HG02970 (cell line): ENCODE results near the gene HDAC10.
"Not testable (repeated sequence)": the region's sequence is repeated elsewhere in the genome, so short reads cannot be mapped to it uniquely, and the experiment has no call there.

Source experiments
- ATAC-seq: cut with Tn5 transposase; IDR thresholded peaks from one replicate; pipeline ENCODE4 v1.9.1; 2021; ENCODE audit warnings: mild to moderate bottlenecking, moderate library complexity, moderate number of reproducible peaks; ENCODE audit not compliant: unreplicated experiment, low FRiP score

The HDAC10 gene

DNA sequence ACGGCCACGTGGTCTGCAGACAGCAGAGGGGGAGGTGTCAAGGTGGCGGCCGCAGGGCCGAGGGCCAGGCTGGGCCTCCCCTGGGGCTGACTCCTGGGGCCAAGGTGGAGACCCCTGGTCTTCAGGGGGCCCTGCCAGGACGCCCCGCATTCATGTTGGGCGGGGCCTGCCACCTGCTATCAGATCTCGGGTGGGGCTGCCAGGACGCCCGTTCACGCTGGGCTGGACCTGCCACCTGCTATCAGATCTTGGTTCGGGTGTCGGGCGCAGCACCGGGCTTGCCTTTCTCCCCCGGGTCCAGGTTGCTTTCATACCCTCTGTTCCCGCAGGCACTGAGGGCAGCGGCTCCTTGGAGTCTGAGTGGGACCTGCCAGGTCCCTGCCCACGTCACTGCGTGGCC lies 35.2 kb upstream of the HDAC10 start:
- no peak for ATAC-seq

DNA sequence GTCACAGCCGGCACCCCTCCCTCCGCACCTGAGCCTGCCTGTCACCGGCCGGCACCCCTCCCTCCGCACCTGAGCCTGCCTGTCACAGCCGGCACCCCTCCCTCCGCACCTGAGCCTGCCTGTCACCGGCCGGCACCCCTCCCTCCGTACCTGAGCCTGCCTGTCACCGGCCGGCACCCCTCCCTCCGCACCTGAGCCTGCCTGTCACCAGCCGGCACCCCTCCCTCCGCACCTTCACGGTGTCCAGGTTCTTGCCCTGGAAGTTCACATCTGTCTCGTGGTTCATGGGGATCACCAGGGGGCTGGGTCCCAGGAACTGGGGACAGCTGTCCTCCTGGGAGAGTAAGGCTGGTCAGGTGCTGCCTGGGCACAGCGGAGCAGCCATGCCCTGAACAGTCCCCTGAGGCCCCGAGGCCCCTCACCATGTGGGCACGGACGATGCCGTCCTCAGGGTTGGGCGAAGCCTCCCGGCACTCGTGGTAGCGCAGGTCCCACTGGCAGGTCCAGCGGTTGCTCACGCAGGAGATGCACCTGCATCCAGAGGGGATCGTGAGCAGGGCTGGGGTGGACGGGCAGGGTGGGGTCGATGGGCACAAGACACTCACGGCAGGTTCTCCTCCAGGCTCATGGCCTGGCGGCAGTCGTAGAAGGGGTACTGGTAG lies 34.6 kb upstream of the HDAC10 start:
- ATAC-seq = no peak

DNA sequence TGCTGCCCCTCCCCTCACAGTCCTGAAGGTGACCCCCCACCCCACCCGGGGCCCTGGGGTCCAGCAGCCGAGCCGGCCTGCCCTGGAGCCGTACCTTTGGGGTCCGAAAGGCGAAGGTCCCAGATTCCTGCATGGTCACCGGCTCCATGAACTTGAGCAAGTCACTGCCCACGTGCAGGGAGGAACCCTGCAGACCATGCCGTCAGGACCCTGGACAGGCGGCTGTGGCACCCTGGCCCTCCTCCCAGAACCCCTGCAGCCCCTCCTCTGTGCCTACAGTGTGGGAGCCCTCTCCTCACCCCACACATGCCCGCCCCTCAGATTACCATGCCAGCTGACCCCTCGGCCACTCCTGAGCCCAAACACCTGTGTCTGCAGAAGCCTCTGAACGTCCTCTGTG lies 33.4 kb upstream of the HDAC10 start:
- no peak for ATAC-seq

DNA sequence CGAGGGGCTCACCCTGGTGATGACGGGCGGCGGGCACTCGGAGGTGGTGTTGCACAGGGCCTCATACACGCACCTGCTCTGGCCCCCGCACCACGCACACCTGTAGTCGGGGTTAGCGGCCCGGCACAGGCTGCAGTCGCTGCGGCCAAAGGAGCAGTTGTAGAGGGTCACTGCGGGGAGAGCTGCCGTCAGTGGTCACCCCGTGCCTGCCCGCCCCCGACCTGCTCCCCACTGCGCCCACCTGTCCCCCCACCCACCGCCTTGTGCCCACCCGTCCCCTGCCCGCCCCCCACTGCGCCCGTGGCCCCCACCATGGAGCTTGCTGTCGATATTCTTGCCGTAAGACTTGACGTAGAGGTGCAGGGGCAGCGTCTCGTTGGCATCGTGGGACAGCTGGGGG lies 32.8 kb upstream of the HDAC10 start:
- no peak for ATAC-seq

DNA sequence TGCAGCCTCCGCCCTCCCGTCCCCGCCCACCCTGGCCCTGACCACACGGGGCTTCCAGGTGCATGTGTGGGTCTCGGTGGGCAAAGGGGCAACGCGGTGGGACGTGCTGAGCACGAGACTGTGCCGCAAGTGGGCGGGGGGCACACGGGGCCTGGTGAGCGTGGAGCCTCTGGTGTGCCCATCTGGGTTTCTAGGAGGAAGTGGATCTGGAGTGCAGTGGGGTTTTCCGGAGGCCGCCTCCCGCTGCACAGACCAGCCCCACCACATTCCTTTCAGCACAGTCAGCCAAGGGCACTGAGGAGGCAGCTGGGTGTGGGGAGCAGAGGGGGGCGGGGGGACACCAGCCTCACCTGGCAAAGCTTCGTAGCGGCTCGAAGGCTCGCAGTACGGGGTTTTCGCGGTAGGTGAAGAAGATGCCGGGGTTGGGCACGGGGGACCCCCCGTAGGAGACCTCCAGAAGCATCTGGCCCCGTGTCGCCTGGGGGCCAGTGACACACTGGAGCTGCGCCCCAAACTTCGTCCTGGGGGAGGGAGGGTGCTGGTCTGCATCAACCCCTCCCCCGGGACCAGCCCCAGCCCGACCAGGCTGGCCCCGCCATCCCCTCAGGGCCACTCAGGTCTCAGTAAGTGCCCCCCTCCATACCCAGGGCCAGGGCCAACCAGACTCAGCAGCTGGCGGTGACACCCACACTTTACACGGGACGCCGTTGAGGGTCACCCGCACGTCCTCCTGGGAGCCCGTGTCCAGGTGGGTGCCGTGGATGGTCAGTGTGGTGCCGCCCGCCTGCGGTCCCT lies 31.5 kb upstream of the HDAC10 start:
- no peak for ATAC-seq

DNA sequence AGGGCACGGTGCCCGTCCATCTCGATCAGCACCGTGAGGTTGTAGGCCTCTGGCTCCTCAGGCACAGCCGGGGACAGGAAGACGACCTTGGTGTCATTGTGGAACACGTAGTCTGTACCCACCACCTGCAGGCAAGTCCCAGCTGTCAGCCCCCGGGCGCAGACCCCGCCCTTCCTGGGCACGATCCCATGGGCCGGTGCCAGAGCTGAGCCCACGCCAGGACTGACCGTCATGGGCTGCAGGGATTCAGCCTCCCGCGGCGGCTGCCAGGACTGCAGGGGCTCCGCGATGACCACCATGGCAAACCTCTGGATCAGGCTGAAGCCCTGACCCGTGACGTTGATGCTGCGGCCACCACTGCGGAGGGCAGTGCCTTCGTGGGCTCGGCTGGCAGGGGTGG lies 30.9 kb upstream of the HDAC10 start:
- ATAC-seq = no peak

DNA sequence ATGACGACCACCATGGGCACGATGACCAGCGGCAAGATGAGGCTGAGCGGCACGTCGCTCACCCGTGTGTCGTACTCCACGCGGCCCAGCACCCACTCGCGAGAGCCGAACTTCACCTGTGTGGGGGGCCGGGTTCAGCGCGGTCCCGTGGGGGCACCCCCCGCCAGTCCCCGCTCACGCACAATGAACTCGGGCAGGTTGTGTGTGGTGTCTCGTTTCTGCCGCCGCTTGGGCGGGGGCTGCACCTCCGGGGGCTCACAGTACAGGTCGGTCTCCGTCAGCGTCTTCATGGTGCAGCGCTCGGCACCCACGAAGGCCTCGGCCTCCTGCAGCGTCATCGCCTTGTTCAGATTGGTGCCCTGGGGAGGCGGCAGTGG lies 30.3 kb upstream of the HDAC10 start:
- no peak for ATAC-seq

DNA sequence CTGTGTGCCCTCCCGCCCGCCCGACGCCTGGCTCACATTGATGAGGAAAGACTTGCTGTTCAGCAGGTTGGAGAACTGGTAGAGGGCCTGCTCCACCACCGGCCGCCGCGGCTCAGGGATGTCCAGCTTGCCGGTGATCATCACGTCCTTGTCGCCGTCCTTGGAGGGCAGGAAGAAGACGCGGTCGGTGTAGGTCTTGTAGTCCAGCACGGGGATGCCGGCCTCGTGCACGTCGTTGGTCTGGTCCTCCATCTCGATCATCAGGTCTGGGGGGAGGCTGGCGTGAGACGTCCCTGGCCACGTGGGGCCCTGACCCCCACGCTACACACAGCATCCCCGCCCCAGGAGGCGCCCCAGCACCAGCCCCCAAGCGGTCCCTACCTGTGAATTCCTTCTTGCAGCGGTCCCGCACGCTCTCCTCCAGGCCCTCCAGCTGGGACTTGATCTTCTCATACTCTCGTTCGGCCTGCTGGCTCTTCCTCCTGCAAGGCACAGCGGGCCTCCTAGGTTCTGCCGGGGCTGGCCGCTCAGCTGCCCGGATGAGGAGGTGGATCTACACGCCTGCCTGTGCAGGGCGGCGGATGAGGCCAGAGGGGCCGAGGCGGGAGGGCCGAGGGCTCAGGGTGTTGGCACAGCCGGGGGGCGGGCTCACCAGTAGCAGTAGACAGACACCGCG lies 29.8 kb upstream of the HDAC10 start:
- ATAC-seq = no peak

DNA sequence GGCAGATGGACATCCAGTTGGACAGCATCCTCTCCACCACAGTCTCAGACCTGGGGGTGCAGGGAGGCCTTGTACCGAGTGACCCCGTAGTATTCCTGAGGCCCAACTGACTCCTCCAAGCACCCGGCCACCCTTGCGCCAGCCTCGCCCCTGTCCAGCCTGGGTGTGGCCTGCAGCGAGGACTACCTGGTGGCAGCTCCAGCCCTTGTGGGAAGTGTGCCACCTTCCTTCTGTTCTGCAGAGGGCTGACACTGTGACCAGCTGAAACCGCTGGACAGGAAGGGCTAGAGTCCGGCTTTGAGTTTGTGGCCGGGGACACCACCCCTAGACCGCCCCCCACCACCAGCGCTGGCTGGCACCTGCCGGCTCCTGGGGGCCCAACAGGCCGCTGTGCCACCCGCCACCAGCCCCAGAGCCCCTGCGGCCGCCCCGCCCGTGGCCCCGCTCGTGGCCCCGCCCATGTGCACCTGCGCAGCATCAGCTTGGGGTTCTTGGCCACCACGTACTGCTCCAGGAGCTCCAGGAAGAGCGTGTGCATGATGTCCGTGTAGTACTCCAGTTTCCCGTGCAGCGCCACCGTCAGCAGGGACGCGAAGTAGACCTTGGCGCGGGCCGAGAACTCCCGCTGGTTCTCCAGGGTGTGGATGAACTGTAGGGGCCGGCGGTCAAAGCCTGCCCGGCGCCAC lies 29.1 kb upstream of the HDAC10 start:
- no peak for ATAC-seq

DNA sequence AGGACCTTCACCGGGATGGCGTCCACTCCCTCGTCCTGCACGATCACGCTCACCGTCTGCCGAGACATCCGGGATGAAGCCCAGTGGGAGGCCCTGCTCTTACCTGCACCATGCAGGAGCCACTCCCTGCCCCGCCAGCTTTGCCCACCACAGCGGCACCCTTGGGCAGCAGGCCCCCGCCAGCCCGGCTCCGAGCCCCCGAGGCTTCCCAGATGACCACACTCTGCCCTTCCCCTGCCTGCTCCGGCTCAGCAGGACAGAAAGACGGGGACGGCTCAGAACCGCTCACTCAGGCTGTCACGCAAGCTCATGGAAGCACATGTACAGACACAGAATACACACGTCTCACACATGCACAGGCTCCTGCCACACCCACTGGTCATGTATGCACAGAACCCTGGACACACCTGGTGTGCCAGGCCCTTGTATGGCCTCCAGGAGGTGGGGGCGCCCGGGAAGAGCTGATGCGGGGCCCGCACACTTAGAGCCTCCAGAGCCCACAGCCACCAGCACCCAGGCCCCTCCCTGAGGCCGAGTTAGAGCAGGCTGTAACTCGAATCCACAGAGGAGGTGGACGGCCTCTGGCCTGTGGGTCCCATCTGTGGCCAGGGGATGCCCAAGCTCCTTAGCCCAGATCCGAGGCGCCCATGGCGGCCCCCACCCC lies 28.0 kb upstream of the HDAC10 start:
- ATAC-seq = no peak

DNA sequence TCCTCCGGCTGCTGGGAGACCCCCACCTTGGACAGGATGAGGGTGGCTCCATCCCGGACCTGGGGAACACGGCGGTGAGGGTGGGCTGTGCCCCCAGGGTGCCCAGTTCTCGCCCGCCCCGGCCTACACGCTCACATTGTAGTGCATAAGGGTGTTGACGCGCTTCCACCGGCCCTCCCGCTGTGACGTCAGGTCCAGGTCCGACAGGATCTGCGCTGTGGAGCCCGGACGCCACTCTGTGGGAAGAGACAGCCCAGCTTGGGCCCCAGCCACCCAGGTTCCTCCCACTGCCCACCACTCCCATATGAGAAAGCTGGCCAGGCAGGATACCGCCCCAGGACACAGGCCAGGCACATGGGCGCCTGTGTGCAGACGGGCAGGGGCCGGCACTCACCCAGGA lies 27.4 kb upstream of the HDAC10 start:
- ATAC-seq = no peak

DNA sequence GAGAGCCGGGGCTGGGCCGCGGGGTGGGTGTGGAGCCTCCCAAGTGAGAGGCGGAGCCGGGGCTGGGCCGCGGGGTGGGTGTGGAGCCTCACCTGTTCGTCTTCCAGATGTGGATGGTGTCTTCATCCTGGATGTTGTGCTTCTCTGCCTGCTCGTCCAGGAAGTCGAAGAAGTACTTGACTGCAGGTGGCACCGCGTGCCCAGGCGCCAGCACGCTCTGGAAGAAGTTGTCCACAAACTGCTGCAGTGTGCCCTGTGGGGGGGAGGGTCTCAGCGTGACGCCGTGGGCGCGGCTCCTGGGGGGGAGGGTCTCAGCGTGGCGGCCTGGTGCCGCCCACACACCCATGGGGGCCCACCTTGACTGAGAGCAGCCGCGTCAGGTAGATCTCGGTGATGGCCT lies 26.7 kb upstream of the HDAC10 start:
- no peak for ATAC-seq

DNA sequence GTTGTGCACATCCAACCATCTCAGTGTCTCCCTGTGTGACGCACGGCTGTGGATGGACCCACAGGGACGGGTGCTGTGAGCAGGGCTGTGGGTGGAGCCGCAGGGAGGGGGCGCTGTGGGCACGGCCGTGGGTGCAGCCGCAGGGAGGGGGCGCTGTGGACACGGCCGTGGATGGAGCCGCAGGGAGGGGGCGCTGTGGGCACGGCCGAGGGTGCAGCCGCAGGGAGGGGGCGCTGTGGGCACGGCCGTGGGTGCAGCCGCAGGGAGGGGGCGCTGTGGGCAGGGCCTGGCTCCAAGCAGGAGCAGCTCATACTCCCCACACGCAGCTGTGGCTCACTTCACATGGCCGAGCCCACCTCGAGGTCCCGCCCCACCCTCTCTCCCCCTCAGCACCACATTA lies 25.1 kb upstream of the HDAC10 start:
- no peak for ATAC-seq

DNA sequence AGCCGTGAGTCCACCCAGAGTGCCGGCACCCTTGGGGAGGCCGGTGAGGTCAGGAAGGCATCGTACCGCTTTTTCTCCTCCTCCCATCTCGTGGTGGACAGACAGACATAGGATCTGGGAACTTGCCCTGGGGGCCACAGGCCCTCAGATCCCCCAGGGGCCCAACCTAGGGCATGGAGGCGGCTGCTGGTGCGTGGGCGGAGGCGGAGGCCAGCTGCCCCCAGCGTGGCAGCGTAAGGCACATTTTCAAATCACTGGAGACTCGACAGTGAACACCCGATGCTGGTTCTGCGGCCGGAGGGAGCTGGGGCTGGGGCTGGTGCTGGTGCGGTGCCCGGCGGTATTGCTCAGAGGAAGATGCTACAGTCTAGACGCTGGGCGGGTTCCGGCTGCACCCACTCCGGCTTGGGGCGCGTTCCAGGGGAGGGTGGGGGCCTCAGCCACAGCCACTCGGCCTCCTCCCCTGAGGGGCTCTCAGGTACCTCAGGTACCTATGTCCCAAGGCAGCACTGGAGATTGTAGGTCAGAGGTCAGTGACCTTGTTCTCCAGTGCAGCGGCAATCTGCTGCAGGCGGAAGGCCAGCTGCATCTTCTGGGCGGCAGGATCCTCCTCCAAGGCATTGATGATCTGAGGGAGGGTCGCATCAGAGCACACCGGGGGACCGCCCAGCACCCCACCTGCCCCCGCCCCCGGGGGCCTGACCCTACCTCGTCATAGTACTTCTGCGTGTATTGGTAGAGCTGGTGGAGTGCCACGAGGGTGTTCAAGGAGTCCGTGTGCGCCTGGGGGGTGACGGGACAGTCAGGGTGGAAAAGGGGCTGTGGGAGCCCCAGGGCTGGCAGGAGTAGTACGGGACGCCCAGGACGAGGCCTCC lies 24.4 kb upstream of the HDAC10 start:
- ATAC-seq = no peak

DNA sequence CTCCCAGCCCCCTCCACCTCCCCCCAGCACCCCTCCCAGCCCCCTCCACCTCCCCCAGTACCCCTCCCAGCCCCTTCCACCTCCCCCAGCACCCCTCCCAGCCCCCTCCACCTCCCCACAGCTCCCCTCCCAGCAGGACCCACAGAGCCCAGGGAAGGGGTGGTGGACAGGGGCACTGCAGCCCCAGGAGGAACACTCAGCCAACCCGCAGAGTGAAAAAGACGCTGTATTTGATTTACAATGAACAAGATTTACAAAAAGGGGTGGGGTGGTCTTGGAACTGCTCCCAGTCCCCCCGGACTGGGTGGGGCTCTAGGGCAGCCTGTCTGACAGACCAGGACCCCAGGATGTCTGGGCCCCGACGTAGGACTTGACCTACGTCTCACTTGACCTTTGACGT lies 23.7 kb upstream of the HDAC10 start:
- no peak for ATAC-seq

DNA sequence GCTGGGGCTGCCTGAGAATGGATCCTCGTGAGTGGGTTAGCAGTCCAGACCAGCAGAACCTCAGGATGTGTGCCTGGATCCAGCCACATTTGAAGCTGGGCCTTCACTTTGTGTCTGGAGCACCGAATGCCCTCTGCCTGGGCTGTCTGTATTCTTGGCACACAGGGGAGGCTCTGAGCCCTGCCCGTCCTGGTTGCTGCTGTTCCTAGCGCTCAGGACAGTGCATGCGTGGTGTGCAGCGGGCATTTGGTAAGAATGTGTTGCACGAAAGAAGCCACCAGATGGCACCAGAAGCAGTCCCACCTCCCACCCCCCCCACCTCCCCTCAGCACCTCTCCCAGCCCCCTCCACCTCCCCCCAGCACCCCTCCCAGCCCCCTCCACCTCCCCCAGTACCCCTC lies 23.2 kb upstream of the HDAC10 start:
- no peak for ATAC-seq

DNA sequence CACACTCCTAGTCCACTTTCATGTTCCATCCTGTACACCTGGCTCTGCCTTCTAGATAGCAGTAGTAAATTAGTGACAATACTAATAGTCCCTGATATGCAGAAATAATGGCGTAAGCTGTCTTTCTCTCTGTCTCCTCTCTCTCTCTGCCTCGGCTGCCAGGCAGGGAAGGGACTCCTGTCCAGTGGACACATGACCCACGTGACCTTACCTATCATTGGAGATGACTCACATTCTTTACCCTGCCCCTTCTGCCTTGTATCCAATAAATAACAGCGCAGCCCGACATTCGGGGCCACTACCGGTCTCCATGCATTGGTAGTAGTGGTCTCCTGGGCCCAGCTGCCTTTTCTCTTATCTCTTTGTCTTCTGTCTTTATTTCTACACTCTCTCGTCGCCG lies 22.7 kb upstream of the HDAC10 start:
- ATAC-seq = not testable (repeated sequence)

DNA sequence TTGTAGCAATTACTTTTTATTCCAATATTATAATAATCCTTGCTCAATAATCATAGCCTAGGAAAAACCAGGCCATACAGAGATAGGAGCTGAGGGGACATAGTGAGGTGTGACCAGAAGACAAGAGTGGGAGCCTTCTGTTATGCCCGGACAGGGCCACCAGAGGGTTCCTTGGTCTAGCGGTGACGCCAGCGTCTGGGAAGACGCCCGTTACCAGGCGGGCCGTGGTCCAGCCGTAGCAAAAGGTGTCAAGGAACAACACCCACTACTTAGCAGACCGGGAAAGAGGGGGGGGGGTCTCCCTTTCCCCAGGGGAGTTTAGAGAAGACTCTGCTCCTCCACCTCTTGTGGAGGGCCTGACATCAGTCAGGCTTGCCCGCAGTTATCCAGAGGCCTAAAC lies 22.3 kb upstream of the HDAC10 start:
- ATAC-seq = not testable (repeated sequence)

DNA sequence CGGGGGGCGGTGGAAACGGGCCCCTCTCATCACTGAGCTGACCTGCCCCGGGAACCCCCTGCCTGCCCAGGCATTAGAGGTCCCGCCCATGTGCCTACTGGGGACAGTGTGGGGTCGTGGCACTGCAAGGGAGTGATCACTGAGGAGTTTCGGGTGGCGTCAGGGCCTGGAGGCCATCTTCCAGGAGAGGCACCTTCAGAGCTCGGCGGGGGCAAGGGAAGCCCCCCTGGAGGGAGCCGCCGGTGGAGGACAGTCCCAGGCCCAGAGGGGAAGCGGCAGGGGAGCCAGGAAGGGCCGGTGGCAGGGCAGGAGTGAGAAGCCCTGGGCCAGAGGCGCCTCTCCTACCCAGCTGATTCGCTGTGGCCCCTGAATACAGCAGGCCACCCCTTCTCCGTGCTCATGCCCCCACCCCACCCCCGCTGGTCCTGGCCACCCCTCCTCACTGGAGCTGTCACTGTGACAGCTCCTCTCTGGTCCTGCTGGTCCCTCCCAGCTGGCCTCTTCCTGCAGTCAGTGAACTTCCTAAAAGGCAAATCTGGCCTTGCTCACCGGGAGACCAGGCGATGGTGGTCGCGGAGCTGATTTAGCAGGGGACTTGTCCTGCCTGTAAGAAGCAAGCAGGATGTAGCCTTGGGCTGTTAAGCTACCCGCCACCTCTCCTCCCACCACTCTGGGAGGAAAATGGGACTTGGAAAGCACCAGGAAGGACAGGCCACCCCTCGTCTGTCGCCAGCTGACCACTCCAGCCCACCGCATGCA lies 21.2 kb upstream of the HDAC10 start:
- ATAC-seq = no peak
